ENCODE data around the gene CFAP126.

DNA sequence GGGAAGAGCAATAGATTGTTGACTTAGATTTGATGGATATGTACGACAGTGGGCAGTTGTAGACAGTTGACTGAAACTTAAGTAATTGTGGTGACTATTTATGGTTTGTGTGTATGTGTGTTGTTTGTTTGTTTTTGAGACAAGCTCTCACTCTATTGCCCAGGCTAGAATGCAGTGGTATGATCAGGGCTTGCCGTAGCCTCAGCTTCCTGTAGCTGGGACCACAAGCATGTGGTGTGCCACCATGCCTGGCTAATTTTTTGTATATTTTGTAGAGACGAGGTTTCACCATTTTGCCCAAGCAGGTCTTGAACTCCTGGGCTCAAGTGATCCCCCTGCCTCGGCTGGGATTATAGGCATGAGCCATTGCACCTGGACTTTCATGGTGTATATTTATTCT is 43.7 kb downstream of the CFAP126 start:
- TF ChIP-seq, protein P1, sequence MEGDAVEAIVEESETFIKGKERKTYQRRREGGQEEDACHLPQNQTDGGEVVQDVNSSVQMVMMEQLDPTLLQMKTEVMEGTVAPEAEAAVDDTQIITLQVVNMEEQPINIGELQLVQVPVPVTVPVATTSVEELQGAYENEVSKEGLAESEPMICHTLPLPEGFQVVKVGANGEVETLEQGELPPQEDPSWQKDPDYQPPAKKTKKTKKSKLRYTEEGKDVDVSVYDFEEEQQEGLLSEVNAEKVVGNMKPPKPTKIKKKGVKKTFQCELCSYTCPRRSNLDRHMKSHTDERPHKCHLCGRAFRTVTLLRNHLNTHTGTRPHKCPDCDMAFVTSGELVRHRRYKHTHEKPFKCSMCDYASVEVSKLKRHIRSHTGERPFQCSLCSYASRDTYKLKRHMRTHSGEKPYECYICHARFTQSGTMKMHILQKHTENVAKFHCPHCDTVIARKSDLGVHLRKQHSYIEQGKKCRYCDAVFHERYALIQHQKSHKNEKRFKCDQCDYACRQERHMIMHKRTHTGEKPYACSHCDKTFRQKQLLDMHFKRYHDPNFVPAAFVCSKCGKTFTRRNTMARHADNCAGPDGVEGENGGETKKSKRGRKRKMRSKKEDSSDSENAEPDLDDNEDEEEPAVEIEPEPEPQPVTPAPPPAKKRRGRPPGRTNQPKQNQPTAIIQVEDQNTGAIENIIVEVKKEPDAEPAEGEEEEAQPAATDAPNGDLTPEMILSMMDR (IDR thresholded peaks at IDR 0.05; ENCODE audit: low read depth, low read length, poor library complexity, severe bottlenecking): no peak
- no peak for TF ChIP-seq EZH2phosphoT487 (IDR thresholded peaks at IDR 0.05; ENCODE audit: borderline replicate concordance, low read length)

Measured in DOHH2 (cell line).